HG02885 (cell line): ENCODE measurements around the gene MUL1.
"Not testable (repeated sequence)": the region's sequence is repeated elsewhere in the genome, so short reads cannot be mapped to it uniquely, and the experiment has no call there.

Experiments
- ATAC-seq: cut with Tn5 transposase; IDR thresholded peaks from one replicate; pipeline ENCODE4 v1.9.1; 2021; ENCODE audit warnings: mild to moderate bottlenecking; ENCODE audit not compliant: unreplicated experiment, poor library complexity

Gene MUL1

DNA sequence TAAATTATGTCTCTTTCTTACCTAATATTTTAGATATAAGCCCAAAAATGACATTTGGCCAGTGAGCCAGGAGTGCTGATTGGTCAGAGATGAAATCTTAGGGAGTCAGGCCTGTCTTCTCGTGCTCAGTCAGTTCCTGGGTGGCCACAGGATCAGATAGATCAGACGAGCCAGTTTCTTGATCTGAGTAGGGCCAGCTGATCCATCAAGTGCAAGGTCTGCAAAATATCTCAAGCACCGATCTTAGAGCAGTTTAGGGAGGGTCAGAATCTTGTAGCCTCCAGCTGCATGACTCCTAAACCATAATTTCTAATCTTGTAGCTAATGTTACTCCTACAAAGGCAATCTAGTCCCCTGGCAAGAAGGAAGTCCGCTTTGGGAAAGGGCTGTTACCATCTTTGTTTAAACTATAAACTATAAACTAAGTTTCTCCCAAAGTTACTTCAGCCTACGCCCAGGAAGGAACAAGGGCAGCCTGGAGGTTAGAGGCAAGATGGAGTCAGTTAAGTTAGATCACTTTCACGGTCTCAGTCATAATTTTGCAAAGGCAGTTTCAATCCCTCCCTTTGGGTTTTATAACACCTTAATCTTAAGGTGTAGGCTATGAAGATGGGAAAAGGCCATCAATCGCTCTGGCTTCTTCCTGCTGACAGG is 11.8 kb upstream of the MUL1 start:
- ATAC-seq: not testable (repeated sequence)

DNA sequence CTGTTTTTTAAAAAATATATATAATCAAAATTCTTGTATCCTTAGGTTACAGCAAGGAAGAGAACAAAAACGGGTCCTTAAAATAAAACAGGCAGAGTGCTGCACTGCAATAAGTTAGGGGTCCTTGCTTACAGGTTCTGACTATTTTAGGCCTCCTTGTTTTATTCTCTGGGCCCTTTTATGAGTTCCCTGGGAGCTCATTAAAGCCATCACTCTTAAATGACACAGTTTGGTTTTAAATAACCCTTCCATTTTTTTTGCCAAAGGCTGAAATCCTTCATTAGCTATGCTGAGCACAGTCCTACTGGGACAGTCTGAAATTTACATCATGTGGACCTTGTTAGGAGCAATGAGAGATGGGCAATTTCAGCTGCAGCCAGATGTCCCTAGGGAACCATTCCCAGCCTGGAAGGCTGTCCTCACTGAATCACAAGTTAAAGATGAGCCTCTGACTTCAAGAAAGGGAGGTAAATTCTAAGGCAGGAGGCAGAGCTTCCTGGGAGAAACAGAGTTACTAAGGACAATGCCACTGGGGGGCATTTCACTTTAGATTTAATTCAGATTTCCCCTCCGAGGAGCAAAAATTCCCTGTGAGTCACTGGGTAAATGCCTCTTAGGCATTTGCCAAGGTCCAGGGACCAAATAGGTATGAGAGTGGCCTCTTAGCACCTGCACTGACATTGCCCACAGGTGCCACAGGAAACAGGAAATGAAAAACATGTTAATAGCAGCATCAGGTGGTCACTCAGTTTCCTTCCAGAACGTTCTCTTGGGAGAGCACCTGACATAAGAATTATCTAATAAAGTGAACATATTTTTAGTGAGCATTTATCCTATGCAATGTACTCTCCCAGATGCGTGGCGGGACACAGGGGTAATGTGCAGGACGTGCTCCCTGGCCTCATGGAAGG is 3.8 kb upstream of the MUL1 start:
- no peak for ATAC-seq

DNA sequence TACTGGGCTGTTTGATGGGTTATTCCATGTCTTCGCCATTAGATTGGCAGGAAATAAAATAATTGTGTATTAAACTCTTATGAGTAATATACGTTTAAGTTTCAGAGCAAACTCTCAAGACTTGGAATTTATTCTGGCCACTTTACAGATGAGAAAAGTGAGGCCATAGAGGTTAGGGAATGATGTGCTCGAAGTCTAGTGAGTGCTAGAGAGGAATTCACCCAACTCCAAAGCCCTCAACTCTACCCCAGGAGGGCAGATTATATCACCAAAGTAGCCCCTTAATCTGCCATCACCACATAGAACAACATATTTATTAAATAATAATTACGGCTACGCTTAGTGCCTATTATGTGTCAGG is 440 bp upstream of the MUL1 start:
- ATAC-seq: no peak

DNA sequence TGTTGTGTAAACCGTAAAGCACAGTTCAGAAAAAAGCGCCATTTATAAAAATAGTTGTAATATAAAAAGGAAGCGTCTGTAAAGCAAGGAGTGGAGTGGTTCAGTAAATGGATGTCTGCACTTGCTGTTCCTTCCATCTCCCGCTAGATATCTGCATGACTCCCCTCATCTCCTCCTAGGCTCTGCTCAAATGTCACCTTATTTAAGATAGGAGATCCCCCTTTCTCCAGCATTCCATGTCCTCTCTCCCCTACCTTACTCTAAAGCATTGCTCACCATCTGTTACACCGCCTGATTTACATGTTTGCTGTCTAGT is 745 bp downstream of the MUL1 start:
- peak; percentile 19 for ATAC-seq

DNA sequence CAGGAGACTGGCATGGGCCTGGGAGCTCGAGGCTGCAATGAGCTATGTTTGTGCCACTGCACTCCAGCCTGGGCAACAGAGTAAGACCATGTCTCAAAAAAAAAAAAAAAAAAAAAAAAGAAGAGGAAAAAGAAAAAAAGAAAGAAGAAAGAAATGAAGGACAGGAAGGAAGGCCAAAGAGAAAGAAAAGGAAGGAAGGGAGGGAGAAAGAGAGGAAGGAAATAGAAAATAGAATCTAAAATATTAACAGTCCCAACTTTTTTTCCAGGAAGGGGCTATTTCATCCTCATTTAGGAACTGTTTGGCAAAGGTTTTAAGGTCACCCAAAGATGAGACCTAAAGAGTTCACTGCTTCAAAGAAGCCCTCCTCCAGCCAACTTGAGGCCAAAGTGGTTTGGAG is 2.5 kb downstream of the MUL1 start:
- no peak for ATAC-seq

DNA sequence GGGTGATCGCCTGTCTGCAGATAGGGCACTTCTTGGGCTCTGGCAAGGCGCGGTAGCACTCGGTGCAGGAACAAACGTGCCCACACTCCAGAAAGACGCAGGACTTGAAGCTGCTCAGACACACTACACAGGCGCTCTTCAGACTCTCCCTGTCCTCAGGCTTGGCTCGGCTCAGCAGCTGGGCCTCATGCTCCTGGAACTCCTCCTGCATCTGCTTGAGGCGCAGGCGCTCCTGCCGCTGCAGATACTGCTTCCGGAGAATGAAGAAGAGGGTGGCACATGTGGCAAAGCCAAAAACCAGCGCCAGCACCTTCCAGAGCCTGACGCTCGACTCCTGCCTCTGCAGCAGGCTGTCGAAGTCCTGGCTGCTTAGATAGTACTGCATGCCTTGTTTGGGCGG is 7.2 kb downstream of the MUL1 start:
- ATAC-seq: no peak

DNA sequence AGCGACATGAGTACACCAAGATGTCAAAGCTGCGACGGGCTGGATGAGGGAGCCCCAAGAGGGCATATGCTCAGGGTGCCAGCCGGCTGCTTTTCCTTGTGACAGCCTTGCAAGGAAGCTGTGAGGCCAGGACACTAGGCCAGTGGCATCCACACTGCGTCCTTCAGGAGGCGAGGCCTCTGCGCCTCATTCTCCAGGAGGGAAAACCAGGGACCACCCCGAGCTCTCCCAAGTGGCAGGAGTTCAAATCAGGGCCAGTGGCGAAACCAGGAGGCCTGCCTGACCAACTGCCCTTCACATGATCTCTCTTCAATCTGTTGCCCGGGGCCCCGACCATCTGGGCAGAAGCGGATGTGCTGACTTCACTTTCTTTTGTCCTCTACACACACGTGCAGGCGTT is 8.2 kb downstream of the MUL1 start:
- no peak for ATAC-seq

DNA sequence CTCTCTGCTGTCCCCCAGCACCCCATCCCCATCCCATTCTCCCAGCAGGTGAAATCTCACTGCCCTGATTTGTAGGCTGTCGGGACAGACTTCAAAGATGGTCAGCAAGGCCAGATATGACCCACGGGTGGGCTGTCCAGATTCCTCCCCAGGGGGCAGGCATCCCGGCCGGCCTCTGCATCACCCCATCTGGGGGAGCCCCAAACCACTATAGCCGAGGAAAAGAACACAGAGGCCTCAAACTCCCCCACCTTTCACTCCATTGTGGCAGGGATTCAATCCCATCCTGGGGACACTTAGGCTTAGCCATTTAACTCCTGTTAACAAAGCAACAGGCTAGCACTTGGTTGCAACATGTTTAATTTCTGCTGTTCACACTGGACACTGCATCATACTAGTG is 8.8 kb downstream of the MUL1 start:
- ATAC-seq: no peak

DNA sequence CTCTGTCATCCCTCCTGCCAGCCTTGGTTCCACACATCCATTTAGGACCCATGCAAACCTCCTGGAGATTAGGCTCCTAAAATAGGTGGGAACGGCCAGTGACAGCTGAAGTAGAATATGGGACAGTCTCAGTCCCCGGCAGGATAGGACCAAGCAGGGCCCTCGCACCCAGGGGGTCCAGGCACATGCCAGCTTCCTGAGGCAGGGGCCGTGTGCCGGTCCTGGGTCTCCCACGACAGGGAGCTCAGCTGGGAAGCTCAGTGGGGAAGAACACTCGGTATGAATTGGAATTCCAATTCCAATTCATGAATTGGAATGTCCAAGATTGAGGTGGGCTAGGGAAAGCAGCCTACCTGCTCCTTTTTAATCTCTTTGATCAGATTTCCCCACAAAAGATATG is 9.8 kb downstream of the MUL1 start:
- ATAC-seq: no peak

DNA sequence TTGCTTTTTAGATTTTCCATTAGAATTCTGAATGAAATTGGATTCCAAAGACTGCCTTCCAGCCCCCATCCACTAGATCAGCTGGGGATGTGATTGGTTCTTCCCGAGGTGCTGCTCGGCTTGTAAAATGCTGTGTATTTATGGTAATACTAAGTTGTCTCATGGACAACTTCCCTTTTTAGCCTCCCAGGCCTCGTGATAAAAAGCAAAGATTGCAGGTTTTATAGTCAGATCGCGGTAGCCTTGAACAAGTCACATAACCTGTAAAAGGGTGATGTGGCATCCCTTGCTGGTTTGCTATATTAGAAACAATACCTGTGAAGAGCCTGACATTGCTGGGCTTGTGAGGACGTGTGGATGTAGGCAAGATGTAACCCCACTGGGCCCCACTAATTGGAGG is 10.4 kb downstream of the MUL1 start:
- ATAC-seq: no peak

DNA sequence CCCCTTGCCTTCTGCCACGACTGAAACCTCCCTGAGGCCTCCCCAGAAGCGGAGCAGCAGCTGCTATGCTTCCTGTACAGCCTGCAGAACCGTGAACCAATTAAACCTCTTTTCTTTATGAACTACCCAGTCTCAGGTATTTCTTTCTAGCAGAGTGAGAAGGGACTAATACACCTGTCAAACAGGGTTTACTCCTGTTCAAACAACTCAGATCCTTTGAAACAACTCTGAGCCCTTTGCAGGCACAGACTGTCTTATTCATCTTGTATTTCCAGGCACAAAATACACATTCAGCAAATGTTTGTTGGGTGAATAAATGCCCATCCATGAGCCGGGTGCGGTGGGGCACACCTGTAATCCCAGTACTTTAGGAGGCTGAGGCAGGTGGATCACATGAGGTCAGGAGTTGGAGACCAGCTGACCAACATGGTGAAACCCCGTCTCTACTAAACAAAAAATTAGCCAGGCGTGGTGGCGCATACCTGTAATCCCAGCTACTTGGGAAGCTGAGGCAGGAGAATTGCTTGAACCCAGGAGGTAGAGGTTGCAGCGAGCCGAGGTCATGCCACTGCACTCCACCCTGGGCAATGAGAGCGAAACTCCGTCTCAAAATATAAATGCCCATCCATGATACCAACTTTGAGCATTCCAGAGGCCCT is 11.1 kb downstream of the MUL1 start:
- ATAC-seq: not testable (repeated sequence)

DNA sequence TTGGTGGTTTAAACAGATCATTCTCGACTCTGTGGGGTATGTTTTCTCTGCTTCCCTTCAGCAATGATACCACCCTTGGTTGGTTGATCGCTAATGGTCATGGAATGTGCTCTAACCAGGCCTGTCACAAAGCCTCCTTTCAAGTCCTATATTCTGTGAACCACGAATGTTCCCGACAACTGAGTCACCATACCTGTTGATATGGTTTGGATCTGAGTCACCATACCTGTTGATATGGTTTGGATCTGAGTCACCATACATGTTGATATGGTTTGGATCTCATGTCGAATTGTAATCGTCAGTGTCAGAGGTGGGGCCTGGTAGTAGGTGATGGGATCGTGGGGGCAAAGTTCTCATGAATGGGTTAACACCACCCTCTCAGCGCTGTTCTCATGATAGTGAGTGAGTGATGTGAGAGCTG is 11.7 kb downstream of the MUL1 start:
- ATAC-seq: no peak

DNA sequence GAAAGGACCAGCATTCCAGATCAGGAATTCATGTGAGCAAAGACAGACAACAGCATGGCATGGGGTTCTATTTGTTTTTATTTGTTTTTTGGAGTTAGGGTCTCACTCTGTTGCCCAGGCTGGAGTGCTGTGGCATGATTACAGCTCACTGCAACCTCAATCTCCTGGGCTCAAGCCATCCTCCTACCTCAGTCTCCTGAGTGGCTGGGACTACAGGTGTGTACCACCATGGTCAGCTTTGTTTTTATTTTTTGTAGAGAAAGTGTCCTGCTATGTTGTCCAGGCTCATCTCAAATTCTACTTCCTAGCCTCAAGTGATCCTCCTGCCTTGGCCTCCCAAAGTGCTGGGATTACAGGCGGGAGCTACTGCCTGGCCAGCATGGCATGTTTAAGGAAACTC is 12.3 kb downstream of the MUL1 start:
- no peak for ATAC-seq

DNA sequence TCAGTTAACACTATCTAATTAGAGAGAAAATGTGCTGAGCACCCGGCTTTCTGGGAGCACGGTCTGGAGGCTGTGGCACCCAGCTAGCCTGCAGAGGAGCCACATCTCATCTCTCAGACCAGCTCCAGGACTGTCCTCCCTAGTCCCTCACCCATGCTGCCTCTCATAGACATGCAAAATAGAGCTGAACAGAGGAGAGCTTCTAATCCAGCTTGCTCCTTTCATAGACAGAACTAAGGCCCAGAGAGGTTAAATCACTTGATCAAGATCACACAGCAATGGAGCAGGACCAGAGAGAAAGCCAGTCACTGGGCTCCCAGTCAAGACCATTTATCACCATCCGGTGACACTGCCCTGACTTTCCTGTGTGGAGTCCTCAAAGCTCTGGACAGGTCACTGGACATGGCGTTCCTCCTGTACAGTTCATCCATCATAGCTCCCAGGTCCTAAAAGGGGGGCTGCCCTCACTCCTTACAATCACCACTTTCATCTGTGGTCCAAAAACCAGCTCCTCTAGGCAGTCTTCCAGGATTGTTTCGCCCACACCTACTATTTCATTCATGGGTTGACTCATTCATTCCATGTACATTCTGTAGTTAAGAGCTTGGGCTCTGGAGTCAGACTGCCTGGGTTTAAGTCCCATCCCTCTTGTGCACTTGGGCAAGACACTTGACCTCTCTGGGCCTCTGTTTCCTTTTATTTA is 13.2 kb downstream of the MUL1 start:
- no peak for ATAC-seq

DNA sequence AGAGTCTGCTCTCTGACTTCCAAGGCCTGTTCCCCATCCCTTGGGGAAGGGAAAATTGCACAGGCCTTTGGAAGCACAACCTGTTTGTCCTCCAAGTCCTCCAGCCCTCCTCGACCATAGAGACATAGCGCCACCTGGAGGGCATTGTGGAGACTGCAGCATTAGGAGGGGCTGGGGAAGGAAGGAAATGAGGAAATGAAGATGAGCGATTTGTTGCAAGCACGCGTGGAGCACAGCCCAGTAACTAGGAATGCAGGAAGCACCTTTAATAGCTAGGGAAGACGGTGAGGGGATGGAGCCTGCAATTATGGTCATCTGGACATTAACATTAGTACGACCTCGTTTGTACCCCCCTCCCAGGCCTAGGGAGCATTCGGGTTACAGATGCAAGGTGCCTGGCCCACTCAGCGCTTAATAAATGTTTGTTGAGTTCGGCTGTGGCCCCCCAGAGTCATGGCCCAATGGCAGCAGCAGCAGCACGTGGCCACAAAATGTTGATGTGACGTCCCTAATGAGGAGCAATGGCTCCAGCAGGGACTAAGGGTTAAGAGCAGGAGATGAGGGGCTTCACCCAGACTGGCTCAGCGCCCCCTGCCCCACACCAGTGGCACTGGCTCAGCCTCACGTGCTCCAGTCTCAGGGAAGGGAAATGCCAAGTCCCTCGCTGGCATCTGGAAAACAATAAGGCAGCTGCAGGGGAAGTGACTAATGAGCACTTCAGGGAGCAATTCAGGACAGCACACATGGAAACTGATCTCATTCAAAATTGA is 13.9 kb downstream of the MUL1 start:
- ATAC-seq: no peak

DNA sequence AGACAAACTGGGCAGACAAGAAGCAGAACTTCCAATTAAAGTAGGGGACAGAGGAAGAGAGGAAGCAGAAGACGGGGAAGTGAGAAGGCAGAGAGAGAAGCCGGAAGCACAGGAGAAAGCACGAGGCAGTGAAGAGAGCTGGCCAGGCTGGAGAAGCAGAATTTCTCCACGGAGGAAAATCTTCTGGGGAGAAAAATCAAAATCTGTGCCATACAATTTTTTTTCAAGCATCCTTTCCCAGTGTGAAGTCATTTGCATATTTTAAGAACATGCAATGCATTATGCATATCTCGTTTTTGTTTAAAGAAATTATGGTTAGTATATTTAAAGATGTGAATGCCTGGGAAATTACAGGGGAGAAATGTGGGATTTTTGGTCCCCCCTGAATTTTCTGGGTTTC is 14.6 kb downstream of the MUL1 start:
- ATAC-seq: no peak

DNA sequence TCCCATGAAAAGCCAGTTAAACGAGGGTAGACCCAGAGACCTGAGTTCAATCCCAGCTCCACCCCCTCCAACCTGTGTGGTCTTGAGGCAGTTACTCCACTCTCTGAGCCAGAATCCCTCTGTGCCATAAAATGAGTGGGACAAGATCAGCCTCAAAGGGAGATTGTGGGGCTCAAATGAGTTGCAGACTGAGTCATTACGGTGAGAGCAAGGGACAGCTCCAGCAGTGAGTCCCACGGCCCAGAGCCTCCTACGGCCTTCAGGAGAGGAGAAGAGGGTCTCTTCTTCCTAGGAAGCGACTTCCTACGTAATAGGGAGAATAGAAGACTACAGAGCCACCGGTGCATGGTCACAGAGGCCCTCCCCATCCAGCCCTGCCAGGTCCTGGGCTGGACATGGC is 15.2 kb downstream of the MUL1 start:
- ATAC-seq: no peak

DNA sequence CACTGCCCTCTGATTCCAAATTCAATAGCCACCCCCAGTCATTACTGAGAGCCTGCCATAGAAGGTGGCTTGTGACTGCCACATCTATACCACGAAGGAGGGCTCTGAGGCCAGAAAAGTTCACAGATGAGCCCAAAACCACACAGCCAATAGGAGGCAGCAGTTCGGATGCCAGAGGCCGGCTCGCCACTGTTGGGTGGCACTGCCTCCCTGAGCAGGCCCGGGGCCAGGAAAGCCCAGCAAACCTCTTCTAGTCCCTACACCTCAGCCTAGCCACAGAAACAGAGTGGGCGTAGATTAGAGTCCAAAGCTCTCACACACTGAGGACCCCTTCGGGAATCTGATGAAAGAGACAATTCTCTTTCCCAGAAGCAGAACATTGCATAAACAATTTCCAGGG is 16.1 kb downstream of the MUL1 start:
- no peak for ATAC-seq

DNA sequence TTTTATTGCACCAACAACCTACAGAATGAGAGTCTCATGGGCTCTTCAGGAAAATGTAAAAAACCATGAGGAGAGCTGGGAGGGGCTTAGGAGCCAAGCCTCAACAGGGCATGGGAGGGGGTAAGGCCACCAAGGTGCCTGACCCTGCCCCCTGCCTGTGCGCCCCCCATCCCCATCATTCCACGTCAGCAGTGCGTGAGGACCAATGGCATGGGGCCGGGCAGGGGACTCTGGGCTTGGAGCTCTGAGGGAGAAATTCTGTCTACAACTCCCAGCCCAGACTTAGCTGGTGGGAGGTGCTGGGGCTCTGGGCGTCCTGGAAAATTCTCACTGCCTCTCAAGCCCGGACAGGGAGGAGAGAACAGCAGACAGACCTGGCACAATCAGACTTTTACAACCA is 16.8 kb downstream of the MUL1 start:
- no peak for ATAC-seq

DNA sequence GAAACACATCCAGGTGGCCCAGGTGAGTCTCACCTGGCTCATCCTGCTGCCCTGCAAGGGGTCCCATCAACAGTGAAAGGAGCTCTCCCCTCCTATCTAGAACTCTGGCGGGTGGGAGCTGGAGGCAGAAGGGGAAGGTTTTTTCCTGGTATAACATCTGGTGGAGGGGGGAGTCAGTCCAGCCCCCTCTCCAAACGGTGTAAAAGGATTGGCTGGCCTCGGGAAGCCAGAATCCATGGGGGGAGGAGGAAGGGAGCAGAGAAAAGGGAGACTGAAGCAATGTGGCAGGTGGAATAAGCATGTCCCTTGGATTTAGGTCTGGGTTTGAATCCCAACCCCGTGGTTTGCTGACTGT is 20.7 kb downstream of the MUL1 start:
- no peak for ATAC-seq
